OCI-LY7 (cell line): Measurements from ENCODE around the gene FKBP1A.

Experiments used
- EZH2phosphoT487 ChIP-seq: fragments of 200-600 bp; sonication (generic); IDR thresholded peaks from 2 replicates; pipeline ENCODE4 v1.6.1; 2018; ENCODE audit warnings: low read depth, borderline replicate concordance, mild to moderate bottlenecking, mixed run types, antibody characterized with exemption, low read length, moderate library complexity, mixed read lengths
- TF ChIP-seq, protein P1 (sequence below): fragments of 200-600 bp; sonication (generic); conservative IDR thresholded peaks from 2 replicates; pipeline ENCODE4 v1.5.1; 2014; ENCODE audit warnings: mild to moderate bottlenecking, antibody characterized with exemption, low read length, moderate library complexity, mixed read lengths

DNA sequence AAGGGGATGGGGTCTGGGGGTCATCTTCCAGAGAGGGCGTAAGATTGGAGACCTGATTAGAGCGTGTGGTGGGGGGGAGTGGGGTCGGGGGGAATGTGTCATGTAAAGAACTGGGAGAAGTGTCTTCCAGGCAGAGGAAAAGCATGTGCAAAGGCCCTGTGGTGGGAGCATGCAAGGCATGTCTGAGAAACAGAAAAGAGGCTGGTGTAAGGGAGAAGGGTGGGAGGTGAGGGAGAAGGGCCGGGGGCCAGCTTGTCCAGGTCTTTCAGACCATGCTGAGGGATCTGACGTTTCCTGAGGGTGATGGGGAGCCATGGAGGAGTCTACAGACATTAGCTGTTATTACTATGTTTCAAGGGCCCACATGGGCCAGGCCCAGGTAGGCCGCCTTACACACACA lies 30.4 kb upstream of the FKBP1A start:
- TF ChIP-seq, protein P1, sequence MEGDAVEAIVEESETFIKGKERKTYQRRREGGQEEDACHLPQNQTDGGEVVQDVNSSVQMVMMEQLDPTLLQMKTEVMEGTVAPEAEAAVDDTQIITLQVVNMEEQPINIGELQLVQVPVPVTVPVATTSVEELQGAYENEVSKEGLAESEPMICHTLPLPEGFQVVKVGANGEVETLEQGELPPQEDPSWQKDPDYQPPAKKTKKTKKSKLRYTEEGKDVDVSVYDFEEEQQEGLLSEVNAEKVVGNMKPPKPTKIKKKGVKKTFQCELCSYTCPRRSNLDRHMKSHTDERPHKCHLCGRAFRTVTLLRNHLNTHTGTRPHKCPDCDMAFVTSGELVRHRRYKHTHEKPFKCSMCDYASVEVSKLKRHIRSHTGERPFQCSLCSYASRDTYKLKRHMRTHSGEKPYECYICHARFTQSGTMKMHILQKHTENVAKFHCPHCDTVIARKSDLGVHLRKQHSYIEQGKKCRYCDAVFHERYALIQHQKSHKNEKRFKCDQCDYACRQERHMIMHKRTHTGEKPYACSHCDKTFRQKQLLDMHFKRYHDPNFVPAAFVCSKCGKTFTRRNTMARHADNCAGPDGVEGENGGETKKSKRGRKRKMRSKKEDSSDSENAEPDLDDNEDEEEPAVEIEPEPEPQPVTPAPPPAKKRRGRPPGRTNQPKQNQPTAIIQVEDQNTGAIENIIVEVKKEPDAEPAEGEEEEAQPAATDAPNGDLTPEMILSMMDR: no peak
- TF ChIP-seq EZH2phosphoT487: no peak
